ENCODE data around the gene ZSWIM6.

GRCh38 chr5:61399679-61400078, 67.6 kb downstream of the ZSWIM6 start:
- TF ChIP-seq CTCF (conservative IDR thresholded peaks at IDR 0.05; ENCODE audit: low read depth, low read length) = no peak
- no peak for TF ChIP-seq EZH2 (IDR thresholded peaks at IDR 0.05; ENCODE audit: low read length, unreplicated experiment)

Data from PC-3 (cell line).